GM04504 (cell line): ENCODE measurements around the gene CYP26C1.

ENCODE experiments used
- DNase-seq: peaks from one replicate; pipeline ENCODE4 v3.0.0-alpha.2; 2012; ENCODE audit warnings: low read depth

The CYP26C1 gene

GRCh38 chr10:93113042-93113441 is 52.4 kb downstream of the CYP26C1 start:
- DNase-seq, result no peak

- no peak for DNase-seq
Observed at GRCh38 chr10:93115661-93116383, 55.2 kb downstream of the CYP26C1 start.
